Measurements from ENCODE around the gene GNAI3.

The GNAI3 gene

GRCh38 chr1:109635862-109636200, 87.4 kb downstream of the GNAI3 start:
- peaks cover 2% of the 10 kb centered on the region for H3K27me3 Mint-ChIP-seq
- peaks cover 2% of the 10 kb centered on the region for H3K36me3 Mint-ChIP-seq
- no peak overlapping the region for H3K27ac Mint-ChIP-seq
- no peaks in the 10 kb centered on the region for H3K9me3 Mint-ChIP-seq (ENCODE audit: low read depth)
- no peak overlapping the region for H3K4me3 Mint-ChIP-seq
- H3K4me1 Mint-ChIP-seq (ENCODE audit: low read depth) = peaks cover 18% of the 10 kb centered on the region

DNA sequence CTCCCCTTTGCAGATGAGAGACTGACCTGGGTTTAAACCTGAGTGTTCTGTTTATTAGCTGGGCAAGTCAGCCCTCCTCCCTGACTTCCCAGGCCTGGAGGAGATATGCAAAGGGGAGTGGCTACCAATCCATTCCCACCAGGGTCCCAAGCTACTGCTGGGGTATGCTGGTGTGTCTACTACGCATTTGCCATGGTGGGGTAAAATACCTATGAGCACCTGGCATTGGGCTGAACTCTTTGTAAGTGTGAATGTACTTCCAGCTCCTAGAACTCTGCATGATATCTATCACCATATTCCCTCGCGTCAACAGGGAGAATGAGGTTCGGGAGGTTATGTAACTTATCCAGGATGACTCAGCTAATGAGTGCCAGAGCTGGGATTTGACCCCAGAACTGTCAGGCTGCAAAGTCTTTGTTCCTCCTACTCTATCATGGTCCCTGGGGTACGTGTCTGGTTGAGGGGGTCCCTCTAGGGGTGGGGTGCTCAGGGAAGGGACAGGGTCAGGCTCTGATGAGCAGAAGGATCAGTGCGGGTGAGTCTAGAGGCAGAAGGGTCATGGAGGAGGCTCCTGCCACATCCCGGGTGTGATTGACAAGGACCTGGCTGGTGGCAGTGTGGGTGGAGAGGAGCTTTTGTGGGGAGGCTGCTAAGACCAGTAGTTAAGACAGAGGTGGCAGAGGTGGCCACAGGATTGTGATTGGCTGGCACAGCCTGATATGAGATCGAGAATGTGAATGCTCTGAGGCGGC, 88.0 kb downstream of the GNAI3 start:
- Mint-ChIP-seq H3K4me1 (ENCODE audit: low read depth) (peaks cover 18% of the 10 kb centered on the region), H3K27ac (no peak overlapping the region), H3K36me3 (peaks cover 2% of the 10 kb centered on the region), H3K27me3 (peaks cover 2% of the 10 kb centered on the region), H3K4me3 (no peak overlapping the region), H3K9me3 (ENCODE audit: low read depth) (no peaks in the 10 kb centered on the region)

- Mint-ChIP-seq H3K27ac (no peak overlapping the region), H3K4me3 (no peak overlapping the region)
These were observed 89.0 kb downstream of the GNAI3 start for GRCh38 chr1:109637446-109637845.

GRCh38 chr1:109639063-109639840, 90.8 kb downstream of the GNAI3 start:
- no peaks in the 10 kb centered on the region for H3K9me3 Mint-ChIP-seq (ENCODE audit: low read depth)
- H3K36me3 Mint-ChIP-seq = no peaks in the 10 kb centered on the region
- peaks cover 2% of the 10 kb centered on the region for H3K27me3 Mint-ChIP-seq
- H3K4me3 Mint-ChIP-seq = no peak overlapping the region
- no peak overlapping the region for H3K27ac Mint-ChIP-seq
- H3K4me1 Mint-ChIP-seq (ENCODE audit: low read depth) = peaks cover 17% of the 10 kb centered on the region

More at GRCh38 chr1:109637446-109637845, 89.0 kb downstream of the GNAI3 start:
- Mint-ChIP-seq H3K4me1 (ENCODE audit: low read depth) (peaks cover 18% of the 10 kb centered on the region), H3K9me3 (ENCODE audit: low read depth) (no peaks in the 10 kb centered on the region), H3K27me3 (peaks cover 2% of the 10 kb centered on the region), H3K36me3 (no peaks in the 10 kb centered on the region)

- Mint-ChIP-seq H3K4me1 (ENCODE audit: low read depth) (peaks cover 12% of the 10 kb centered on the region), H3K4me3 (no peak overlapping the region), H3K36me3 (no peaks in the 10 kb centered on the region), H3K9me3 (ENCODE audit: low read depth) (no peaks in the 10 kb centered on the region), H3K27me3 (peaks cover 2% of the 10 kb centered on the region), H3K27ac (peak overlapping the region; percentile 34)
These were observed 91.4 kb downstream of the GNAI3 start for GRCh38 chr1:109639841-109640184.

DNA sequence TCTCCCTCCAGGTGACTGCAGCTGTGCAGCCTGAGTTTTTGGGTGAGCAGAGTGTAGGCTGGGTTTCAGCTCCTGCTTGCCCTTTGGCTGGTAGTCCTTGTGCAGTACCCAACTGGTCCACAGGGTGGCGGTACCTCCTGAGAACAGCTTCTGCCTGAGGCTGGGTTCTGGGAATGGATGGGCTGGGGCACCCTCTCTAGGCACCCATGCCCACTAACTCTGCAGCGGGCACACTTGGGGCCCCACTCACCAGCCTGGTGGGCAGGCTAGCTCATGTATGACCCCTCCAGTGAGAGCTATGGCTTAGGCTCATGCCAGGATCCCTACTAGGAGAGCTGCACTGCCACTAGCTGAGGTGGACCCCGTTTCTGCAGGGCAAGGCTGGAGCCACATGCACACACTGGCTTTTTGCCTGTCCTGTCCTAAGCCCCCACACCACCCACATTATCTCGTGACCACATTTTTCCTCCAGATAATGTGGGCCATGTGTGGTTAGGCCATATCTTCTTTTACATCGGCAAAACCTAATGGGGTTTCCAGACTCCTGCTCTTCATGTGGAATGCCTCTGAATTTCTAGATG, 92.0 kb downstream of the GNAI3 start:
- Mint-ChIP-seq H3K36me3 (no peaks in the 10 kb centered on the region), H3K27me3 (peaks cover 2% of the 10 kb centered on the region), H3K4me1 (ENCODE audit: low read depth) (peaks cover 6% of the 10 kb centered on the region)

GRCh38 chr1:109641078-109641740, 92.8 kb downstream of the GNAI3 start:
- Mint-ChIP-seq H3K27ac (no peak overlapping the region), H3K4me1 (ENCODE audit: low read depth) (peaks cover 3% of the 10 kb centered on the region), H3K4me3 (no peak overlapping the region)

More for the DNA sequence above, 92.0 kb downstream of the GNAI3 start:
- Mint-ChIP-seq H3K27ac (peak overlapping the region; percentile 34), H3K9me3 (ENCODE audit: low read depth) (no peaks in the 10 kb centered on the region), H3K4me3 (no peak overlapping the region)

GRCh38 chr1:109641861-109642260, 93.4 kb downstream of the GNAI3 start:
- peaks cover 3% of the 10 kb centered on the region for H3K4me1 Mint-ChIP-seq (ENCODE audit: low read depth)
- no peak overlapping the region for H3K4me3 Mint-ChIP-seq
- H3K9me3 Mint-ChIP-seq (ENCODE audit: low read depth) = no peaks in the 10 kb centered on the region
- no peak overlapping the region for H3K27ac Mint-ChIP-seq
- H3K27me3 Mint-ChIP-seq = peaks cover 2% of the 10 kb centered on the region
- H3K36me3 Mint-ChIP-seq = no peaks in the 10 kb centered on the region

More at GRCh38 chr1:109641078-109641740, 92.8 kb downstream of the GNAI3 start:
- no peaks in the 10 kb centered on the region for H3K9me3 Mint-ChIP-seq (ENCODE audit: low read depth)
- peaks cover 2% of the 10 kb centered on the region for H3K27me3 Mint-ChIP-seq
- H3K36me3 Mint-ChIP-seq = no peaks in the 10 kb centered on the region

DNA sequence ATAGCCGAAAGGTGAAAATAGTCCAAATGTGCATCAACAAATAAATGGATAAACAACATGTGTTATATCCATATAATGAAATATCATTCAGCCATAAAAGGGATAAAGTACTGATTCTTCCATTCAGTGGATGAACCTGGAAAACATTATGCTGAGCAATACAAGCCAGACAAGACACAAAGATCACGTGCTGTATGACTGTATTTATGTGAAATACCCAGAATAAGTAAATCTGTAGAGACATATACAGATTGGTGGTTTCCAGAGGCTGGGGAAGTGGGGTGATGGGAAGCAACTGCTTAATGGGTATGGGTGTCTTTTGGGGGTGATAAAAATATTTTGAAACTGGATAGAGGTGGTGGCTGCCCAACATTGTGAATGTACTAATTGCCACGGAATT, 94.2 kb downstream of the GNAI3 start:
- H3K4me3 Mint-ChIP-seq = no peak overlapping the region
- H3K27me3 Mint-ChIP-seq = peaks cover 2% of the 10 kb centered on the region
- no peaks in the 10 kb centered on the region for H3K36me3 Mint-ChIP-seq
- peaks cover 3% of the 10 kb centered on the region for H3K4me1 Mint-ChIP-seq (ENCODE audit: low read depth)
- H3K9me3 Mint-ChIP-seq (ENCODE audit: low read depth) = no peaks in the 10 kb centered on the region
- no peak overlapping the region for H3K27ac Mint-ChIP-seq

DNA sequence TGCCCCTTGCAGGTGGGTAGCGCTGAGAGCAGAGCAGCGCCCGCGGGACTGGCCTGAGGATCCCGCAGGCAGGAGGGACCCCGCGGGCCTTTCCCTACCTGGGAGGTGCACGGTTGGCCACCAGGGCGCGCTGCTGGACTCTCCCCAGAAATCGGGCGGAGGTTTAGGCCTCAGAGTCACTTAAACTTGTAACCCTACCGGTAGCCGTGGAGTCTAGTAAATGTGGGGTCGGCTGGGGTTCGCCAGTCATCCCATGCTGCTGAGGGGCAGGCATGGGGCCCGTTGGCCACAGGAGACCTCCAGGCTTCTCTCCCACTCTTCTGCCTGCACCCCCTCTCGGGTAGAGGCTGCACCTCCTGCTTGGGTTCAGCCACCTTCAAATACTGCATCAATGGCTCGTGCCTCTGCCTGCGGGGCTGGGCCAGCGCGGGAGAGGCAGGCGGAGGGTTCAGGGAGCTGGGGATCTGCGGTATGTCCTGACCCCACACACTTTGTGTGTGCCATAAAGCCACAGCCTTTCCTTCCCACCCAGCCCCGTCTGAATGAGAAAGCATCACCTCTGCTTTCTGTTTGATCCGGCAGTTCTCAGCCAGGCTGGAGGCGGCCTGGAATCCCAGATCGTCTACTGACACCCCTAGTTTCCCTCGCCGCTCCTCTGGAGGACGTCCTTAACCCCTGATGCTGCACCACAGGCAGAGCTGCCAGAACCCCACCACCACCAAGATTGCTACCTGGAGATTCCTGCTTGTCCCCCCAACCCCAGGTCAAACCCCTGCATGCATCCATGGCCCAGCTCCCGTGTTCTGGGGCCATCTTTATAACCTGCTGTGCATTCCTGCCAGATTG, 95.2 kb downstream of the GNAI3 start:
- Mint-ChIP-seq H3K4me1 (ENCODE audit: low read depth) (peaks cover 3% of the 10 kb centered on the region), H3K27me3 (peaks cover 2% of the 10 kb centered on the region), H3K4me3 (no peak overlapping the region), H3K27ac (no peak overlapping the region), H3K36me3 (no peaks in the 10 kb centered on the region), H3K9me3 (ENCODE audit: low read depth) (no peaks in the 10 kb centered on the region)

GRCh38 chr1:109644670-109645069, 96.3 kb downstream of the GNAI3 start:
- peaks cover 3% of the 10 kb centered on the region for H3K4me1 Mint-ChIP-seq (ENCODE audit: low read depth)
- no peaks in the 10 kb centered on the region for H3K9me3 Mint-ChIP-seq (ENCODE audit: low read depth)
- H3K27me3 Mint-ChIP-seq = peaks cover 2% of the 10 kb centered on the region
- no peaks in the 10 kb centered on the region for H3K36me3 Mint-ChIP-seq
- H3K27ac Mint-ChIP-seq = no peak overlapping the region
- no peak overlapping the region for H3K4me3 Mint-ChIP-seq

DNA sequence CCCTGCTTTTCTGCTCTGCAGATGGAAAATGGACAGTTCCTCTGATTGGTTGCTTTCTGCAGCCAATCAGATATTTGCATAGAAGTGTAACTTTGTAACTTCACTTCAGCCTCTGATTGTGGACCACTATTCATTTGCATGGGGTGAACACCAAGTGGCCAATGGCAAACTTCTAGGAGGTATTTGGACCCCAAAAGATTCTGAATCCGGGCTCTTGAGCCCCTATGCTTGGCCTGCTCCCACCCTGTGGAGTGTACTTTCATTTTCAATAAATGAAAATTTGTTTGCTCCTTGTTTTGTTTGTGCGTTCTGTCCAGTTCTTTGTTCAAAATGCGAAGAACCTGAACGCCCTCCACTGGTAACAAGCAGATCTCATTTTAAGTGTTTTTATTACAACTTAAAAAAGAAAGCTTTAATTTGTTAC, 101.1 kb downstream of the GNAI3 start:
- peaks cover 1% of the 10 kb centered on the region for H3K4me1 Mint-ChIP-seq (ENCODE audit: low read depth)
- H3K27ac Mint-ChIP-seq = no peak overlapping the region
- H3K9me3 Mint-ChIP-seq (ENCODE audit: low read depth) = no peaks in the 10 kb centered on the region
- H3K27me3 Mint-ChIP-seq = no peaks in the 10 kb centered on the region
- H3K36me3 Mint-ChIP-seq = no peaks in the 10 kb centered on the region
- no peak overlapping the region for H3K4me3 Mint-ChIP-seq

DNA sequence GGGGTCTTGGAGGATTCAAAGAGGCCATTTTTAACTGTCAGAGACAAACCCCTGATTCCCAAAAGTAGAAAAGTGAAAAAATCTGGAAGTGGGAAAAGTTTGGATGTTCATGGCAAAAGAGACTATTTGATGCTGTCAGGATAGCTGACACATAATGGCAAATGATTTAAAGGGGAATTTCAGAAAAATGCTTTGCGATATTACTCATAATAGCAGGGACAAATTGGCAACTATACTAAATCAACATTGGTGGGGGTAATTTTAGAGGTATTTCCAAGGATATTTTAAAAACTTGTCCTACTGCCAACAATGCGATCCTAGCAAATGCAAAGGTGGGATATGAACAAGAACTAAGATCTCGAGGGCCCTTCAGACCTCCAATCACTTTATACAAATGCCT, 102.2 kb downstream of the GNAI3 start:
- no peak overlapping the region for H3K27ac Mint-ChIP-seq
- peaks cover 10% of the 10 kb centered on the region for H3K4me1 Mint-ChIP-seq (ENCODE audit: low read depth)
- H3K36me3 Mint-ChIP-seq = no peaks in the 10 kb centered on the region
- H3K9me3 Mint-ChIP-seq (ENCODE audit: low read depth) = no peaks in the 10 kb centered on the region
- H3K4me3 Mint-ChIP-seq = no peak overlapping the region
- H3K27me3 Mint-ChIP-seq = no peaks in the 10 kb centered on the region

GRCh38 chr1:109652402-109652801, 104.0 kb downstream of the GNAI3 start:
- no peak overlapping the region for H3K4me3 Mint-ChIP-seq
- no peaks in the 10 kb centered on the region for H3K27me3 Mint-ChIP-seq
- no peaks in the 10 kb centered on the region for H3K9me3 Mint-ChIP-seq (ENCODE audit: low read depth)
- peaks cover 22% of the 10 kb centered on the region for H3K4me1 Mint-ChIP-seq (ENCODE audit: low read depth)
- H3K27ac Mint-ChIP-seq = no peak overlapping the region
- no peaks in the 10 kb centered on the region for H3K36me3 Mint-ChIP-seq

All from activated naive CD8-positive, alpha-beta T cell (primary cell).